AG09309 (cell line): Measurements from ENCODE around the gene KRT80.
A peak's percentile ranks its signal among the peaks of the same experiment; 100 is the strongest.
"Not testable (repeated sequence)": the region's sequence is repeated elsewhere in the genome, so short reads cannot be mapped to it uniquely, and the experiment has no call there.

Source experiments
- DNase-seq: peaks from one replicate; pipeline ENCODE4 v3.0.0-alpha.2; 2010; ENCODE audit warnings: low read depth
- H3K4me3 ChIP-seq: 2 replicates; pipeline ENCODE4 v1.5.1; 2011; ENCODE audit warnings: mild to moderate bottlenecking, low read depth, low read length, moderate library complexity; ENCODE audit not compliant: control insufficient read depth
- CTCF ChIP-seq: IDR thresholded peaks from 2 replicates; pipeline ENCODE4 v1.5.1; 2011; ENCODE audit warnings: mild to moderate bottlenecking, low read depth, low read length, inconsistent platforms; ENCODE audit not compliant: insufficient read depth, control insufficient read depth; ENCODE audit errors: missing control alignments

KRT80 gene

DNA sequence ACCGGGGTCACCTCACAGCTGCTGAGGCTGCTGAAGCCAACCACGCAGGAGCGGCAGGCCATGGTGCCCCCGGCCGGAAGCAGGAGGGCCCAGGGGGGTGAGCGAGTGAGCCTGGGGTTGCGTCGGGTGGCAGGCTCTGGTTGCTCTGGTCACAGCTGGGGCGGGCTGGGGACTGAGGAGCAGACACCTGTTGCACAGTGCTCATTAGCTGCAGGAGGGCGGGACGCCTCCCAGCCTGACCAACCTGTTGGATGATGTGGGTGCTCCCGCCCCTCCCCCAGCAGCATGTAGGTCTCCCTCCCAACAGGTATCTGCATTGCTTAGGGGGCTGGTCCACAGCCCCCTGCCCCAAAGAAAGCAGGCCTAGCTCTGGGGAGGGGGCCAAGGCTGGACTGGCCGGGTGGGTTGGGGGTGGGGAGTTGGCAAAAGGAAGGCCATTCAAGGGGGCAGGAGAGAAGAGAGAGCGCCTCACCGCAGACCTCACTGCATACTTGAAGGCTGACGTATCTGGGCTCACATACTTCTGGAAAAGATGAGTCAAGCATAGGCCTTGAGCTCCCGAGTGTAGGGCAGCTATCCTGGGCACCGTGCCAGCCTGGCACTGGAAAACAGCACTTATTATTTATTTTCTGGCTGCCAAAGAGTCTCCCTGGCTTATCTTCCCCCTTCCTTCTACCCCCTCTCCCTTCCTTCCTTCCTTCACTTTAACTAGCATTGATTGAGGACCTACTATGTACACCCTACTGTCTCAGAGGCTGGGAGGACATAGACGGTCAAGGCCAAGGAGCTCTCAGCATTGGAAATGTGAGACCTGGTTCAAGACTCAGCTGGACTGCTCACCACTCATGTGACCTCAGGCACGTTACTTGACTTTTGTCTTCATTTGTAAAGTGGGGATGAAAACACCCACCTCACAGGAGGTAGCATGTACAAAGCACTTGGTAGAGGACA, at the start of gene KRT80:
Gene KRT80 (minus strand): TSS at position 174 of the 951 bp plus-strand sequence. CDS start 112 bp downstream, at position 62.
- DNase-seq, result peak; percentile 99
- no peak within 1 kb of the TSS for H3K4me3 ChIP-seq
- no peak for TF ChIP-seq CTCF

DNA sequence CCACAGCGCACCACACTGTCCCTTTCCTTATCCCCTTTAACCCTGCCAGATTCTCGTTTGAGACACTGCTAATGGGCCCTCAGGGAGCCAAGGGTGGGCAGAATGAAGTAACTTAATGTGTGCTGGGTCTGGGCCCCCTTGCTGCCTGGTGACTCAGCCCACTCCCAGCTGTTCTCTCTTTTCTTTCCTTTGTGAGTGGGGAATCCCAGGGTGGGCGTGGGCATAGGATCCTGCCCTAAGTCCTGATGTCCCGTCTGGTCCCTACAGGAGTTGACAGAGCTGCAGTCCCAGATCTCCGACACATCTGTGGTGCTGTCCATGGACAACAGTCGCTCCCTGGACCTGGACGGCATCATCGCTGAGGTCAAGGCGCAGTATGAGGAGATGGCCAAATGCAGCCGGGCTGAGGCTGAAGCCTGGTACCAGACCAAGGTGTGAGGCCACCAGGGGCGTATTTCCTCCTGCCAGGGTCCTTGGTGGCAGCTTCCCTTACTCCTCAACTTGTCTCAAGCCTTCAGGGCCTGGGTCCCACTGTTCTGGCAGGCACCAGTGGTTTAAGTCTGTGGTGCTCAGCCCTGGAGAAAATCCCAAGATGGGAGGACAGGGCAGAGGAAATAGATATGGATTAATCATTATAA, 49.5 kb upstream of the KRT80 start:
- no peak overlapping the region for H3K4me3 ChIP-seq
- no peak for DNase-seq
- TF ChIP-seq CTCF, result no peak

DNA sequence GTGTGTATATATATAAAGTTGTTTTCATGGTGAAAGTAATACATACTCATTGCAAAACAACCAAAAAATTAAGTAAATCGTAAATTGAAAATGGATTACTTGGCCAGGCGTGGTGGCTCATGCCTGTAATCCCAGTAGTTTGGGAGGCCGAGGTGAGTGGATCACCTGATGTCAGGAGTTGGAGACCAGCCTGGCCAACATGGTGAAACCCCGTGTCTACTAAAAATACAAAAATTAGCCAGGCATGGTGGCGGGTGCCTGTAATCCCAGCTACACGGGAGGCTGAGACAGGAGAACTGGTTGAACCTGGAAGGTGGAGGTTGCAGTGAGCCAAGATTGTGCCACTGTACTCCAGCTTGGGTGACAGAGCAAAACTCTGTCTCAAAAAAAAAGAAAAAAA, 48.4 kb upstream of the KRT80 start:
- H3K4me3 ChIP-seq, DNase-seq: not testable (repeated sequence)

DNA sequence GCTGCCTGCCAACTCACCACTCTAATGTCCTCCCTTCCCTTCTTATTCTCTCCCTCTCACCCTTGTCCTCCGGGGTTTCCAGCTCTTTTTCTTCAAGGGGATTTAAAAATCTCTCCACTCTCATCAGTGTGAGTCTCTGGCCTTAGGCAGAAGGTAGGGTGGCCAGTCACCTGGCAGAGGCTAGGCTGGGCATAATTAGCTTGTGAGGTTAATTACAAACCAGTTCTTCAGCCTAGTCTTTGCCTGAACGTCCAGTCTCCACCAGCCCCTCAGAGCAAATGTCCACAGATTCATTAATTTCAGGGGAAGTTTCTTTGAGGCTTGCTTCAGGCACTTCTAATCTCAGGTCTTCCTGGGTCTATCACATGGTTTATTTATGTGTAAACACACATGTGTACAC, 48.0 kb upstream of the KRT80 start:
- no peak for DNase-seq
- no peak overlapping the region for H3K4me3 ChIP-seq
- TF ChIP-seq CTCF, result no peak

DNA sequence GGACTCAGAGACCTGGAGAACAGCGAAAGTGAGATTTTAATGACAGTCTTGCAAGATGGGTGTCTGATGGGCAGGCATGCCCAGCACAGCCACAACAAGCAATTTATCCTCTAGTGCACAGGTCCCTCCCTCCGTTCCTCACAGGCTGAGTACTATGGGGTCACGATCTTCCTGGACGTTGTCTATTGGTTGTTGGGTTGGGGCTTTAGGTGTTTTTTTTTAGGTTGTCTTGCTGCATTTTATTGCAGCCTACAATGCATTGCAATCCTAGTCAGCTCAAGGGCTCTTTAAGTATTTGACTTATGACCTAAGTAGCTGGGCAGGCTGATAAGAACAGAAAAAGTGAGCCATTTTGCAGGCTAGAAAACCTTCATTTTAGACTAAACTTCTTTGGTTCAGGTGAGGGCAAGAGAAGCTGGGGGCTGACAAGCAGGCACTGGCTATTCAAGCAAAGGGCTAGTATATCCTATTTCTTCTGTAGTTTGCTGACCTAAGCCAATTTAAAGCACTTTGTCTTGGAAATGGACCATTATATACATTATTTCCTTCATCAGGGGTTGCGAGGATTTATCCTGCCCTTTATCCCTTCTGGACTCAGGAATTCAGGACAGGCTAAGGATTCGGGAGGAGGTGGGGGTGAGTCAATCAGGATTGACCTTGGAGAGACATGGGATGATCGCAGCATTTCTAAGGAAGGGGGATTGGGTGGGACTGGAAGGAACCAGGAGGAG, 47.3 kb upstream of the KRT80 start:
- H3K4me3 ChIP-seq, result no peak overlapping the region
- DNase-seq, result no peak
- TF ChIP-seq CTCF, result no peak

GRCh38 chr12:52238207-52238840, 46.5 kb upstream of the KRT80 start:
- DNase-seq, result no peak
- TF ChIP-seq CTCF, result no peak
- H3K4me3 ChIP-seq, result no peak overlapping the region
